ENCODE data around the gene RBBP8NL. TPM values are rescaled to one million over a fixed set of nuclear protein-coding genes. Genes with fewer than 3 reads are reported as not detected.

Gene RBBP8NL
- total RNA-seq, 1 experiment from 2014 or later, result 14.0 TPM

DNA sequence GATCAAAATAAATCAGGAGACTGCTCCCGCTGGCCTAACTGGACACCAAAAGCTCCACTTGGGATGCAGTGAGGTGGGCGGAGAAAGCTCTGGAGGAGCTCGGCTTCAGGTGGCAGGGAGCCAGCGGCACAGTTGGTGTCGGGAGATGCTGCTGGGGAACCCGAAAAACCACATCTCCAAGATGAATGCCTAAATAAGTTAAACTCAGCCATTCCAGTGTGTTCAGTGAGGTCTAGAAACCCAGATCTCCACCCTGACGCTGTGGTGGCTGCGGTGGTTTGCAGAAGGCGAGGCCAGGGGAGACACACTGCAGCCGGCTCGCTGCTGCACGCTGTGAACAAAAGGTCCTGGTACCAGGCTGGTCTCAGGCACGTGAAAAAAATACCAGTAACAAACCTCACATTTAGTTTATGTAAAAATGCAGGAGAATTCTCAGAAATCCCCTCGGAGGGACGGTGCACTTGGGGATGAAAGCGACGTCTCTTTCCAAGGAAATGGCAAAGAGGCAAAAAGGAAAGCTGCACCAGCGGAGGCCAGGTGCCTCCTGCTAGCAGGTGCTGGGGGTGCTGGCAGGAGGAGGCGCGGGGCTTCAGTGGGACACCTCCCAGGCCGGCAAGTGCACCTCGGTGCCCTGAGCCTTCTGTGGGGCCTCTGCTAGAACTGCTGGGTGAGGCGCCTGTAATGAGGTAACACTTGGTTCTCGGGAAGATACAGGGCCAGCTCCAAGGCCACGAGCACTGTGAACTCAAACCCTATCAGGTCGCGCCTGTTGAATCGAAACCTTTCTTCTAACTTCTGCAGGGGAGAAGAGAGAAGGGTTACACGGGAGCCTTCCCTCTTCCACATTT, 36.8 kb downstream of the RBBP8NL start:
- Histone ChIP-seq H3K9me2 (ENCODE audit: insufficient read depth) (no peaks in the 10 kb centered on the region), H4K20me1 (ENCODE audit: insufficient read depth) (peaks cover 46% of the 10 kb centered on the region), H3K4me2 (no peak overlapping the region), H3K4me3 (no peak overlapping the region), H3K79me2 (ENCODE audit: low read depth) (peaks cover 40% of the 10 kb centered on the region), H3K27ac (no peak overlapping the region), H3F3A (ENCODE audit: insufficient read depth, low read depth) (peaks cover 34% of the 10 kb centered on the region), H2AFZ (no peak overlapping the region), H3K36me3 (ENCODE audit: low read depth) (peaks cover 22% of the 10 kb centered on the region), H3K27me3 (ENCODE audit: insufficient read depth, low read depth) (no peaks in the 10 kb centered on the region), H3K4me1 (replicated peaks; ENCODE audit: insufficient read depth) (peaks cover 15% of the 10 kb centered on the region), H3K9me3 (ENCODE audit: insufficient read depth, low read depth) (no peaks in the 10 kb centered on the region)
- no TSS peak for BruUV-seq (replicated peaks)
- ChIA-PET POLR2A (ENCODE audit: unreplicated experiment) (interaction anchor here (0.7 kb wide), 1 partner anchor 618 kb away, joined by 5 read pairs; no protein-coding TSS in a partner anchor), CTCF (no interaction called here)
- DNase-seq, result no peak
- intact Hi-C loops (cut with micrococcal nuclease; ENCODE audit: unreplicated experiment), result no loop called here
- TF ChIP-seq EZH2 (IDR thresholded peaks at IDR 0.05; ENCODE audit: low read depth), result no peak
- TF ChIP-seq, protein P1, sequence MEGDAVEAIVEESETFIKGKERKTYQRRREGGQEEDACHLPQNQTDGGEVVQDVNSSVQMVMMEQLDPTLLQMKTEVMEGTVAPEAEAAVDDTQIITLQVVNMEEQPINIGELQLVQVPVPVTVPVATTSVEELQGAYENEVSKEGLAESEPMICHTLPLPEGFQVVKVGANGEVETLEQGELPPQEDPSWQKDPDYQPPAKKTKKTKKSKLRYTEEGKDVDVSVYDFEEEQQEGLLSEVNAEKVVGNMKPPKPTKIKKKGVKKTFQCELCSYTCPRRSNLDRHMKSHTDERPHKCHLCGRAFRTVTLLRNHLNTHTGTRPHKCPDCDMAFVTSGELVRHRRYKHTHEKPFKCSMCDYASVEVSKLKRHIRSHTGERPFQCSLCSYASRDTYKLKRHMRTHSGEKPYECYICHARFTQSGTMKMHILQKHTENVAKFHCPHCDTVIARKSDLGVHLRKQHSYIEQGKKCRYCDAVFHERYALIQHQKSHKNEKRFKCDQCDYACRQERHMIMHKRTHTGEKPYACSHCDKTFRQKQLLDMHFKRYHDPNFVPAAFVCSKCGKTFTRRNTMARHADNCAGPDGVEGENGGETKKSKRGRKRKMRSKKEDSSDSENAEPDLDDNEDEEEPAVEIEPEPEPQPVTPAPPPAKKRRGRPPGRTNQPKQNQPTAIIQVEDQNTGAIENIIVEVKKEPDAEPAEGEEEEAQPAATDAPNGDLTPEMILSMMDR (conservative IDR thresholded peaks at IDR 0.05), result no peak

DNA sequence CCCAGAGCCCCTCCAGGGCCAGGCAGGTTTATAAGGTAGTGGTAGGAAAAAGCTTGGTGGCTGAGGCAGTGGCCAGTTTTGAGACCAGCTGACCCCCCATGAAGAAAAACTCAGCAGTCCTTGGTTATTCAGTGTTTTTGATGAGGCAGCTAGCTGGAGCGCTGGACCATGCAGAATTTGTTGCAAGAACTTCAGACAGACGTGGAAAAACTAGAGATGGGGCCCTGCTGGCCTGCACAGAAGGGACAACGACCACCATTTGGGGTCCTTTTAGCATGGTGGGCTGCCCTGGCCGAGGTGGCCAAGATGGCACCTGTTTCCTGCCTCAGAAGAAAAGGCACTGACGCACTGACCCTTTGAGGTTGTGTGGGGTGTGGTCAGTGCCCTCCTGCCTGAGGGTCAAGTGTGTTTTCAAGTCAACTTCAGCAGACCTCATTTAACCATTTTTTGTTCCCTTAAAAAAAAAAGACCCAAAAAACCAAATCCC, 37.7 kb downstream of the RBBP8NL start:
- Histone ChIP-seq H3K27me3 (ENCODE audit: insufficient read depth, low read depth) (no peaks in the 10 kb centered on the region), H3K79me2 (ENCODE audit: low read depth) (peaks cover 49% of the 10 kb centered on the region), H3K36me3 (ENCODE audit: low read depth) (peaks cover 26% of the 10 kb centered on the region), H3K9me2 (ENCODE audit: insufficient read depth) (no peaks in the 10 kb centered on the region), H3K9me3 (ENCODE audit: insufficient read depth, low read depth) (no peaks in the 10 kb centered on the region), H4K20me1 (ENCODE audit: insufficient read depth) (peaks cover 52% of the 10 kb centered on the region), H3K4me2 (no peak overlapping the region), H3F3A (ENCODE audit: insufficient read depth, low read depth) (peaks cover 41% of the 10 kb centered on the region), H2AFZ (no peak overlapping the region), H3K4me3 (no peak overlapping the region), H3K4me1 (replicated peaks; ENCODE audit: insufficient read depth) (peaks cover 21% of the 10 kb centered on the region), H3K27ac (no peak overlapping the region)
- POLR2A ChIA-PET (ENCODE audit: unreplicated experiment), result interaction anchor here (0.7 kb wide), 1 partner anchor 619 kb away, joined by 5 read pairs; no protein-coding TSS in a partner anchor
- TF ChIP-seq, protein P1 (conservative IDR thresholded peaks at IDR 0.05), result no peak
- TF ChIP-seq EZH2 (IDR thresholded peaks at IDR 0.05; ENCODE audit: low read depth), result no peak
- intact Hi-C loops (cut with micrococcal nuclease; ENCODE audit: unreplicated experiment), result no loop called here
- BruUV-seq (replicated peaks), result no TSS peak
- CTCF ChIA-PET, result no interaction called here
- DNase-seq, result no peak

DNA sequence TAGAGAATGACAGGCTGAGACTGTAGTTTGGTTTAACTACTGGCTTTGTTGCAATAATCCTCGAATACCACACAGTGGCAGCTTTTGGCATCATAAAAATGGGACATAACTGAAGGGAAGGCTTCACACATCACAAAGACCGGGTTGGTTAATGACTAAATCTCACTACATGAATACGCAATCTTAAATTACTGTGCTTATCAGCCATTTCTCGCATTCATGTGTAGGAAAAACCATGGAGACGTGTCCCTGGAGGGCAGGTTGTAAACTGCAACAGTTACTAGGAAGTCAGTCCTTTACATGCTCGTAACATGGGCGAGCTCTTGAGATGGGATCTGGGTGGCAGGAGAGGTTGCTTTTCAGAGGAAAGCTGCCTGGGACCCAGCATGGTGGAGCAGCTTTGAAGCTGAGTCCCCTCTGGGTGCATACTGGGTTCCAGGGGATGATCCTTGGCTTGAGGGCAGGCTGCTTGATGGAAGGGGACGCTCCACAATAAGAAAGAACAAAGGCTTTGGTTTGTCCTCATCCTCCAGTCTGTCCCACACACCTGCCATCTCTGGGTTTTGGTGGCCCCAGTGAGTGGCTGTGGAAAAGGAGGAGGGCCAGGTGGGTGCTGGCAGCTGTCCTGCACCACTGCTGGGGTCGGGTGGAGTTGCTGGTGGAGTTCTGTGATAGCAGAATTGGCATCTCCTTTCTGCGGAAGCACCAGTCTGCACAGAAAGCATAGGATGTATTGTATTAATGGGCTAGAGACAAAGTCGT, 38.3 kb downstream of the RBBP8NL start:
- Histone ChIP-seq H4K20me1 (ENCODE audit: insufficient read depth) (peaks cover 52% of the 10 kb centered on the region), H3K79me2 (ENCODE audit: low read depth) (peaks cover 55% of the 10 kb centered on the region), H2AFZ (no peak overlapping the region), H3K9me3 (ENCODE audit: insufficient read depth, low read depth) (no peaks in the 10 kb centered on the region), H3K4me1 (replicated peaks; ENCODE audit: insufficient read depth) (peaks cover 21% of the 10 kb centered on the region), H3K27ac (no peak overlapping the region), H3K4me2 (peak overlapping the region; percentile 99), H3K9me2 (ENCODE audit: insufficient read depth) (no peaks in the 10 kb centered on the region), H3K4me3 (peak overlapping the region; percentile 100; the same call in 1 of the 2 replicates), H3K27me3 (ENCODE audit: insufficient read depth, low read depth) (no peaks in the 10 kb centered on the region), H3K36me3 (ENCODE audit: low read depth) (peaks cover 26% of the 10 kb centered on the region), H3F3A (ENCODE audit: insufficient read depth, low read depth) (peaks cover 47% of the 10 kb centered on the region)
- intact Hi-C loops (cut with micrococcal nuclease; ENCODE audit: unreplicated experiment), result no loop called here
- no peak for TF ChIP-seq EZH2 (IDR thresholded peaks at IDR 0.05; ENCODE audit: low read depth)
- TF ChIP-seq, protein P1 (conservative IDR thresholded peaks at IDR 0.05), result peak; percentile 26; the same call in 1 of the 2 replicates
- DNase-seq, result no peak
- CTCF ChIA-PET, result no interaction called here
- BruUV-seq (replicated peaks), result no TSS peak
- POLR2A ChIA-PET (ENCODE audit: unreplicated experiment), result interaction anchor here (0.8 kb wide), 1 partner anchor 31 kb away, joined by 5 read pairs; no protein-coding TSS in a partner anchor

All from PC-9 (cell line).